PC-3 (cell line): ENCODE measurements around the gene VIPR2.

ENCODE experiments used
- EZH2 ChIP-seq: fragments of 300-600 bp; sonication (generic); IDR thresholded peaks from one replicate; pipeline ENCODE4 v1.6.1; 2017; ENCODE audit warnings: antibody characterized with exemption, mild to moderate bottlenecking, low read length; ENCODE audit not compliant: unreplicated experiment
- EZH2phosphoT487 ChIP-seq: fragments of 300-600 bp; sonication (generic); IDR thresholded peaks from 2 replicates; pipeline ENCODE4 v1.6.1; 2018; ENCODE audit warnings: mild to moderate bottlenecking, antibody characterized with exemption, low read length, borderline replicate concordance
- TF ChIP-seq, protein P1 (sequence below): fragments of 300-600 bp; sonication (generic); conservative IDR thresholded peaks from 2 replicates; pipeline ENCODE4 v1.5.1; 2017; ENCODE audit warnings: antibody characterized with exemption, low read depth, mild to moderate bottlenecking, low read length

GRCh38 chr7:159155410-159155809, 10.7 kb upstream of the VIPR2 start:
- TF ChIP-seq, protein P1, sequence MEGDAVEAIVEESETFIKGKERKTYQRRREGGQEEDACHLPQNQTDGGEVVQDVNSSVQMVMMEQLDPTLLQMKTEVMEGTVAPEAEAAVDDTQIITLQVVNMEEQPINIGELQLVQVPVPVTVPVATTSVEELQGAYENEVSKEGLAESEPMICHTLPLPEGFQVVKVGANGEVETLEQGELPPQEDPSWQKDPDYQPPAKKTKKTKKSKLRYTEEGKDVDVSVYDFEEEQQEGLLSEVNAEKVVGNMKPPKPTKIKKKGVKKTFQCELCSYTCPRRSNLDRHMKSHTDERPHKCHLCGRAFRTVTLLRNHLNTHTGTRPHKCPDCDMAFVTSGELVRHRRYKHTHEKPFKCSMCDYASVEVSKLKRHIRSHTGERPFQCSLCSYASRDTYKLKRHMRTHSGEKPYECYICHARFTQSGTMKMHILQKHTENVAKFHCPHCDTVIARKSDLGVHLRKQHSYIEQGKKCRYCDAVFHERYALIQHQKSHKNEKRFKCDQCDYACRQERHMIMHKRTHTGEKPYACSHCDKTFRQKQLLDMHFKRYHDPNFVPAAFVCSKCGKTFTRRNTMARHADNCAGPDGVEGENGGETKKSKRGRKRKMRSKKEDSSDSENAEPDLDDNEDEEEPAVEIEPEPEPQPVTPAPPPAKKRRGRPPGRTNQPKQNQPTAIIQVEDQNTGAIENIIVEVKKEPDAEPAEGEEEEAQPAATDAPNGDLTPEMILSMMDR: no peak
- TF ChIP-seq EZH2 (no peak), EZH2phosphoT487 (no peak)
